Immature natural killer cell (primary cell): ENCODE results near the gene TINAGL1. TPM values are rescaled to one million over a fixed set of nuclear protein-coding genes. Genes with fewer than 3 reads are reported as not detected.

Experiments
- DNase-seq, 3 donors: peaks; one replicate each; pipeline ENCODE4 v3.0.0; 2022; ENCODE audit warnings: mixed read lengths in 1 of 3
- H3K27ac Mint-ChIP-seq, 6 donors: one replicate each; pipeline ENCODE4 v1.8.0; 2020; ENCODE audit warnings: mixed read lengths in 6 of 6, mild to moderate bottlenecking in 5 of 6, inconsistent platforms in 4 of 6, moderate library complexity in 3 of 6
- H3K27me3 Mint-ChIP-seq, 3 donors: one replicate each; pipeline ENCODE4 v1.8.0; 2020 to 2021; ENCODE audit warnings: low read depth in 3 of 3, mild to moderate bottlenecking in 3 of 3, mixed read lengths in 3 of 3, moderate library complexity in 3 of 3, inconsistent platforms in 1 of 3
- H3K36me3 Mint-ChIP-seq, 3 donors: one replicate each; pipeline ENCODE4 v1.8.0; 2020; ENCODE audit warnings: mixed read lengths in 3 of 3, inconsistent platforms in 2 of 3, mild to moderate bottlenecking in 2 of 3
- H3K4me1 Mint-ChIP-seq, 2 donors: one replicate each; pipeline ENCODE4 v1.8.0; 2020; ENCODE audit warnings: inconsistent platforms in 2 of 2, mild to moderate bottlenecking in 2 of 2, mixed read lengths in 2 of 2, moderate library complexity in 1 of 2
- H3K4me3 Mint-ChIP-seq, 5 donors: one replicate each; pipeline ENCODE4 v1.8.0; 2020; ENCODE audit warnings: mild to moderate bottlenecking in 5 of 5, mixed read lengths in 5 of 5, inconsistent platforms in 3 of 5, moderate library complexity in 3 of 5
- H3K9me3 Mint-ChIP-seq, 6 donors: one replicate each; pipeline ENCODE4 v1.8.0; 2020; ENCODE audit warnings: mild to moderate bottlenecking in 6 of 6, mixed read lengths in 6 of 6, inconsistent platforms in 4 of 6, moderate library complexity in 3 of 6
- polyA plus RNA-seq, 3 donors: library from polyadenylated mRNA; unstranded; fragments of 300-500 nt; fragmentation: Illumina TruSeq; gene quantifications; one replicate each; pipeline ENCODE4 v1.2.3, GENCODE V29; 2021

The TINAGL1 gene
- polyA plus RNA-seq, 3 donors from 2014 or later, result not detected

DNA sequence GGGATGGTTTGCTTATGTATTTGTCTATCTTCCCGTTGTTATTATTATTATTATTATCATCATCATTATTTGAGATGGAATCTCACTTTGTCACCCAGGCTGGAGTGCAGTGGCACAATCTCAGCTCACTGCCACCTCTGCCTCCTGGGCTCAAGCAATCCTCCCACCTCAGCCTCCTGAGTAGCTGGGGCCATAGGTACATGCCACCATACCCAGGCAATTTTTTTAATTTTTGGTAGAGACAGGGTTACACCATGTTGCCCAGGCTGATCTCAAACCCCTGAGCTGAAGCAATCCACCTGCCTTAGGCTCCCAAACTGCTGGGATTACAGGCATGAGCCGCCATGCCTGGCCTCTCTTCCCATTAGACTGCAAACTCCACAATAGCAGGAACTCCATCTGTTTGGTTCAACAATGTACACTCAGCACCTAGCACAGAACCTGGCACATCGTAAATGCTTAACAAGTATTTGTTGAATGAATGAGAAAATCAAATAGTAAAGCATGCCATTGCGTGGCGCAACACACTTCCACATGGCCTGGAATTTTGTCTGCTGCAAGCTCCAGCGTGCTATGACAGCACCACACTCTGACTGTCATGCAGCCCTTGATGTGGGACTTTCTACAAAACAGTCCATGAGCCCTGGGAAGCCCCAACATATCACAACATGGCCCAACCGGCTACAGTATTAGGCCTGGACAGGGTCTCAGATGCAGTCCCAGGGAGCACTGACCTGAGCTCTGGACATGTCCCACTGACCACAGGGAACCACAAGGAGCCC lies 3.8 kb upstream of the TINAGL1 start:
- no peak for DNase-seq
- Mint-ChIP-seq H3K27me3 (peaks cover 4 to 18% (median 7%) of the 10 kb centered on the region in 3 donors), H3K4me3 (no peak overlapping the region), H3K27ac (no peak overlapping the region), H3K4me1 (peaks cover 0 to 3% of the 10 kb centered on the region in 2 donors), H3K36me3 (no peaks in the 10 kb centered on the region), H3K9me3 (no peaks in the 10 kb centered on the region)

DNA sequence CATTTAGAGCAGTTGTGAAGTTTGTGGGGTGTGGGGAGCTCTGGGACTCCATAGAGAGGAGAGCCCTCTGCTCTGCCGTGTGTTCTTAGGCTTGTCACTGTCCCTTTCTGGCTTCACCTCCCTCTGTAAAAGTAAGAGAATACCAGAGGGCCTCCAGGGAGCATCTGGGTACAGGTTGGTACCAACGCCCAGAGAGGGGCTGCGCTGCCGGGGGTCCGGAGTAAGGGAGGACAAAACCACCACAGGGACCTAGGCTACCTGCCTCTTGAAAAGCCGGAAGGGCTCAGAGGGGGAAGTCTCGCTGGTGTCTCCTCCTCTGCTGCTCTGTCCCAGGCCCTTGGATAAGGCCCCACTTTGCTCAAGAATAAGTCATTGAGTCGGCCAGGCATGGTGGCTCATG lies 3.1 kb upstream of the TINAGL1 start:
- Mint-ChIP-seq H3K27me3 (peaks cover 4 to 19% (median 8%) of the 10 kb centered on the region in 3 donors), H3K27ac (no peak overlapping the region), H3K36me3 (no peaks in the 10 kb centered on the region), H3K9me3 (no peaks in the 10 kb centered on the region), H3K4me1 (peaks cover 0 to 3% of the 10 kb centered on the region in 2 donors), H3K4me3 (no peak overlapping the region)
- DNase-seq, result no peak

DNA sequence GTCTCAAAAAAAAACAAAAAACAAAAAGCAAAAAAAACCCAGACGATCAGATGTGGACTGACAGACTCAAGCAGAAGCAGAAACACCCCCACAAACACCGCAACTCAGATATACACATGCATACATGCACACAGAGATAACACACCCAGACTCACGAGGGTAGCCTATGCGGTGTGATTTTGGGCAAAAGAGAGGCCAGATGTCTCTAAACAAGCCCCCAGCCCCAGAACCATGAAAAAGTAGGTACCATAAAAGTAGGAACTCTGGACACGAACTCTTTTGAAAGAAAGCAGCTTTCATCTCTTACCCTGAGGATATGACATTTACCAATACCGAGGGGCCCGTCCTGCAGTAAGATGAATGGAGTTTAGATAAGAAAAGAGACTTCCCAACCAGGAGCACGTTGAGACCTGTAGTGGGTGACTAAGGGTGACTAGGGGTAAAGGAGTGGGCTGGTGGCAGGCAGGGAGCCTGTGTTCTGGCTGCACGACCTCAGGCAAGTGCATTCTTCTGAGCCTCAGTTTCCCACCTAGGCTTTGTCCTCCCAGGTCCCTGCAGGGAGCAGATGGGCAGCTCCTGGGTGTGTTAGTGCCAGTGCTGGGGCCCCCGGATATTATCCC lies 1.5 kb upstream of the TINAGL1 start:
- Mint-ChIP-seq H3K4me1 (peaks cover 0 to 3% of the 10 kb centered on the region in 2 donors), H3K9me3 (no peaks in the 10 kb centered on the region), H3K4me3 (no peak overlapping the region), H3K27ac (no peak overlapping the region), H3K36me3 (no peaks in the 10 kb centered on the region), H3K27me3 (peaks cover 4 to 16% (median 6%) of the 10 kb centered on the region in 3 donors)
- DNase-seq, result no peak

DNA sequence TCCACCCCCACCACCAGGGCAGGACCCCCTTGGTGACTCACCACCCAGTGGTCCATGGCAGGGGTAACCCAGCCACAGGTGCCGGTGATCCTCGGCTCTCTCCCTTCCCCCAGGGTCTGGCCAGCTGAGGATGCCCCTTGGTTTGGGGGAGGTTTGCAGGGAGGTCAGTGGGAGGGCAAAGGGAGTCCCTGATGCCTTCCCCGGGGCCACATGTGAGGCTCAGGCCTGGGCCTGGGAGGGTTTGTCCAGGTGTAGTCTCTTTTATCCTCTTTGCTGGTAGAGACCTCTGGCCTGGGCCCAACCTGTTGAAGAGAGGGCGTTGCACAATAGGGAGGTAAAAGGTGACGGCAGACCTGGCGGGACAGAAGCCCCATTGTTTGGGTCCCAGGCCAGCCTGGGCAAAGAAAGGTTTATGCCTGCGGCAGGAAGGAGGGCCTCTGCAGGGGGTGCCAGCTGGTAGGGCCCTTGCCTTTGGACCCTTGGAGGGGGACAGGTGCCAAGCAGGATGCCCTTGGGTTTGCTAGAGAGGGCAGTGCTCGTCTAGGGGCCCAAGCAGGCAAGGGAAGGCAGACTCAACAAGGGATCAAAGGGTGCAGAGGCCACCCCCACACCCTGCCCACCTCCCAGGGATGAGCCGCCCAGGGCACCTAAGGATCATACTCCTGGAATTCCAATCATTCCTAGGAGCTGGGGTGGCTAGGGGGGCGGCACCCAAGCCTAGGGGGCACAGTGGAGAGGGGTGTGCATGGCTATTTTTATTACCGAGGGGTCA lies 760 bp upstream of the TINAGL1 start:
- Mint-ChIP-seq H3K27ac (no peak overlapping the region), H3K36me3 (no peaks in the 10 kb centered on the region), H3K9me3 (no peaks in the 10 kb centered on the region), H3K4me3 (no peak overlapping the region), H3K27me3 (peaks cover 6 to 16% (median 8%) of the 10 kb centered on the region in 3 donors), H3K4me1 (peaks cover 0 to 3% of the 10 kb centered on the region in 2 donors)
- DNase-seq, result no peak

DNA sequence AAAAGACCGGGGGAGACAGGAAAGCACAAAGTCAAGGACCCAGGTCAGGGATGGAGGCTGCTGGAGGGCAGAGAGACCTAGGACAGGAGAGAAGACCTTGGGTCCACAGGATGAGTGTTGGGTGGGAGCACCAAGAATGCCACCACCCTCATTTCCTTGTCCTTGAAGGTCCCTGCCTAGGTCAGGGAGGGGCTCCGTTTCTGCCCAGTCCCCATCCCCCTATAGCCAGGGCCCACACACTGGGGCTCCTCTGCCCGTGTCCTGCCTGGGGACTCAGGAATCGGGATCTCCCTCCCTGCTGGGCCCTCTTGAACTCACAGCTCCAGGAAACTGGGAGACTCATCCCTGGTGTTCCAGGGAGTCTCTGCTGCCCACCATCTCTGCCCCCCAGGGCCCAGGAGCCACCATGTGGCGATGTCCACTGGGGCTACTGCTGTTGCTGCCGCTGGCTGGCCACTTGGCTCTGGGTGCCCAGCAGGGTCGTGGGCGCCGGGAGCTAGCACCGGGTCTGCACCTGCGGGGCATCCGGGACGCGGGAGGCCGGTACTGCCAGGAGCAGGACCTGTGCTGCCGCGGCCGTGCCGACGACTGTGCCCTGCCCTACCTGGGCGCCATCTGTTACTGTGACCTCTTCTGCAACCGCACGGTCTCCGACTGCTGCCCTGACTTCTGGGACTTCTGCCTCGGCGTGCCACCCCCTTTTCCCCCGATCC lies 584 bp downstream of the TINAGL1 start:
- H3K27me3 Mint-ChIP-seq, result peaks cover 4 to 13% (median 8%) of the 10 kb centered on the region in 3 donors
- no peak overlapping the region for H3K27ac Mint-ChIP-seq
- no peak overlapping the region for H3K4me3 Mint-ChIP-seq
- no peaks in the 10 kb centered on the region for H3K36me3 Mint-ChIP-seq
- no peak for DNase-seq
- H3K4me1 Mint-ChIP-seq, result peaks cover 0 to 3% of the 10 kb centered on the region in 2 donors
- peaks cover 0 to 2% (median 0%) of the 10 kb centered on the region in 6 donors for H3K9me3 Mint-ChIP-seq

DNA sequence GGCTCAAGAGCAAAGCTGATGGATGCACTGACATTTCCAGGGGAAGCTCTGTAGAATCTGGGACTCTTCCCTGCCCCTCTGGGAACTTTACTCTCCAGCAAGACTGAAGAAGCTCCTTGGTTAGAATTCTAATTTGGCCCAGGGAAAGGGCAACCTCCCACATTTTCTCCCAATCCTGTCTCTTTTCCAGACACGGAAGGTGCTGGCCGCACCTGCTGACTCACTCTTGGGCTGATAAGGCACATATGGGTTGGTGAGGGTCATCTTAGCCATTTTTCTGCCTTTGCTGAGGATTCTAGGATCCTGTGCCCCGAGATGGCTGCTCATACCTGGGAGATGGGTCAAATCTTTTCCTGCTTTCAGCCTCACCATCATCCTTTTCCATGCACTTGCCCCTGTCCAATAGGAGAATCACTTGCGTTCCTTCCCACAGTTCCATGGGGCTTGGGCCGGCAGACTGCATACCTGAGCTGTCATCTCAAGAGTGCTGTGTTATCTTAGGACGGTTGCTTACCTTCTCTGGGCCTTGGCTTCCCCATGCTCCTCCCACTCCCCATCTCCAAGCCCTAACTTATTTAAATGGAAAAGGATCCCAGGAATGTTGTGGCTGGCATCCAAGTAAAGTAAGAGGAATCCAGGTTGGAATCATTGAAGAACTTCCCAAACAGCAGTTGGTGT lies 1.3 kb downstream of the TINAGL1 start:
- DNase-seq, result no peak
- Mint-ChIP-seq H3K36me3 (no peaks in the 10 kb centered on the region), H3K4me3 (no peak overlapping the region), H3K27me3 (peaks cover 4 to 13% (median 8%) of the 10 kb centered on the region in 3 donors), H3K9me3 (peaks cover 0 to 2% (median 0%) of the 10 kb centered on the region in 6 donors), H3K4me1 (peaks cover 0 to 3% of the 10 kb centered on the region in 2 donors), H3K27ac (no peak overlapping the region)

DNA sequence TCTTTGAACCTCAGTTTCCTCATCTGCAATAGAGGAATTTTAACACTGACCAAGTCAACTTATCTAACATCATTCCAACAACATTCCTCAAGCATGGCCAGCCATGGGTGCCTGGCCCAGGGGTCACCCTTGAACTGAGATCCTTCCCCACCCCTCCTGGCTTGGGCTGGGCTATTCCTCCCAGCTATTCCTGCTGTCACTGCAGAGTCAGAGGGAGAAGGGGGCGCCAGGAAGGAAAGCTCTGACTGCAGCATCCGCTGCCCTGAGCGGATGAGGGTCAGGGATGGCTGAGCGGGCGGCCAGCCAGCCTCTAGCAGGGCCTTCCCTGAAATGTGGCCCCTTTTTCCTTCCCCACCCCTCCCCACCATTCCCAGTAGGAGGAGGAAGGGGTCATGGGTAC lies 3.1 kb downstream of the TINAGL1 start:
- Mint-ChIP-seq H3K9me3 (peaks cover 0 to 2% (median 0%) of the 10 kb centered on the region in 6 donors), H3K27me3 (peaks cover 4 to 11% (median 6%) of the 10 kb centered on the region in 3 donors), H3K4me3 (no peak overlapping the region), H3K4me1 (peaks cover 0 to 3% of the 10 kb centered on the region in 2 donors), H3K27ac (no peak overlapping the region), H3K36me3 (no peaks in the 10 kb centered on the region)
- no peak for DNase-seq

DNA sequence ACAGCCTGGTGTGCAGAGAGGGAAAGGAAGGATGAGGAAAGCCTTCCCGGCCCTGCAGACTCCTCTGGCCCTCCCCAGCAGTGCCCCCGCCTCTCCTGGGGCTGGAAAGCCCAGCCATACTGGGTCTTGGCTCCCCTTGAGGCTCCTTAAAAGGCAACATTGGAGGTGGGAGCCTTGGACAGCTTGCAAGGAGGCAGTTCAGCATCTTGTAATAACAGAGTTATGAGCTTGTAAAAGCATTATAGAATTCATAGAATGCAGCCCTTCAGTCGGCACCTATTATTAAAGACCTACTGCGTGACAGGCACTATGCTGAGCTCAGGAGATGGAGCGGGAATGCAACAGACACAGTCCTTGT lies 4.2 kb downstream of the TINAGL1 start:
- Mint-ChIP-seq H3K27me3 (peaks cover 4 to 9% (median 6%) of the 10 kb centered on the region in 3 donors), H3K9me3 (peaks cover 0 to 2% (median 0%) of the 10 kb centered on the region in 6 donors), H3K4me3 (no peak overlapping the region), H3K27ac (no peak overlapping the region), H3K4me1 (peaks cover 0 to 3% of the 10 kb centered on the region in 2 donors), H3K36me3 (no peaks in the 10 kb centered on the region)
- no peak for DNase-seq

DNA sequence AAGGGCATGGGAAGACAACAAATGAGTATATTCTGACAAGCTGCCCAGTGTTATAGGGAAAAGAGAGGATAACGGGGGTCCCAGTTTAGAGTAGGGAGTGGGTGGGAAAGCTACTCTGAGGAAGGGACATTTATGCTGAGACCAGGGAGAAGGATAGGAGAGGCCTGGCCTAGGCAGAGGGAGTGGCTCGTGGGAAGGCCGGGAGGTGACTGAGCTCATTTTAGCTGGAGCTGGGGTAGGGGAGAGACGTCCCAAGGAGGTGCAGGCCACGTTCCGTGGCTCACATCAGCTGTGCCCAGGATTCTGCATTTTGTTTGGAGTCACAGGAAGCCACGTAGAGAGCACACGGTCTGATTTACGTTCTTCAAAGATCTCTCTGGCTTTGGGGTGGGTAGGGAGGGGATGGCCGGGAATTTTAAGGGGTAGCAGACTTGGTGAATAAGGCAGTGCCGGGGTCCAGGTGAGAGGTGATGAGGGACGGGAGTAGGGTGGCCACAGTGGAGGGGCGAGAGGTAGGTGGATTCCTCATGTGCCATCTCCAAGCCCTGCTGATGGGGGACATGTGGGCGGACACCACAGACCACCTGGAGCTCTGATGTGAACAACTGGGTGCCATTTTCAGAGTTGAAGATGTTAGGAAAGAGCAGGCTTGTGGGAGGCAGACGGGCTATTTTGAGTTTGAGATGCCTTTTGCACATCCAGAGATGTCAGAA lies 4.7 kb downstream of the TINAGL1 start:
- Mint-ChIP-seq H3K9me3 (peaks cover 0 to 2% (median 0%) of the 10 kb centered on the region in 6 donors), H3K27ac (no peak overlapping the region), H3K27me3 (peaks cover 4 to 6% (median 6%) of the 10 kb centered on the region in 3 donors), H3K4me3 (no peak overlapping the region), H3K4me1 (peaks cover 0 to 3% of the 10 kb centered on the region in 2 donors), H3K36me3 (no peaks in the 10 kb centered on the region)
- no peak for DNase-seq

DNA sequence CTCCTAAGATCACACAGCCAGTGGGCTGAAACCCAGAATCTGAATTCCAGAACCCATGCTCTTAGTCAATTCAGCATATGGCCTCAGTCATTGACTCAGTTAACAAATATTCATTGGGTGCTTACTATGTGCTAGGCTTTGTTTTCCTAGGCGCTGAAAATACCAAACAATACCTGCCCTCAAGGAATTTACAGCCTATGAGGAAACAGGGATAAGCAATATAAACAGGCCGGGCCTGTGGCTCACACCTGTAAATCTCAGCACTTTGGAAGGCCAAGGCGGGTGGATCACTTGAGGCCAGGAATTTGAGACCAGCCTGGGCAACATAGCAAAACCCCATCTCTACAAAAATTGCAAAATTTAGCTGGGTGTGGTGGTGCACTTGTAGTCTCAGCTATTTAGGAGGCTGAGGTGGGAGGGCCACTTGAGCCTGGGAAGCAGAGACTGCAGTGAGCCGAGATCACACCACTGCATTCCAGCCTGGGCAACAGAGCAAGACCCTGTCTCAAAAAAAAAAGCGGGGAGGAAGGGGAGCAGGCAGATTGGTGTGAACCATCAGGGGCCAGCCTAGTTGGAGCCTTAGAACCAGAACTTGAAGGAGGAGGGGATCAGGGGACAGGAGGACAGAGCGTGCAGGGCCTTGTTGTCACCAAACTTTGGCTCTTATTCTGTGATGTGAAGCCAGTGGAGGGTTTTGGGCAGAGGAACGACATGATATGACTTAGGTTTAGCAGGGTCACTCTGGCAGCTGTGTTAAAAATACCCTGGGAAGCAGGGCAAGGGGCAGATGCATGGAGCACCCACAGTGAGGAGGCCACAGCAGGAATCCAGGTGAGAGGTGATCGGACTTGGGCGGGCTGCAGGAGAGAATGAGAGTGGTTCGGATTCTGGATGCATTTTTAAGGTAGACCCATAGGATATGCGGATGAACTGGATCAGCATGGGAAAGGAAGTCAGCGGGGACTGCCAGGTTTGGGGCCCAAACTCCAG lies 5.8 kb downstream of the TINAGL1 start:
- no peak overlapping the region for H3K27ac Mint-ChIP-seq
- no peak overlapping the region for H3K4me3 Mint-ChIP-seq
- H3K27me3 Mint-ChIP-seq, result peaks cover 3 to 6% (median 4%) of the 10 kb centered on the region in 3 donors
- H3K36me3 Mint-ChIP-seq, result no peaks in the 10 kb centered on the region
- H3K9me3 Mint-ChIP-seq, result peaks cover 0 to 2% (median 0%) of the 10 kb centered on the region in 6 donors
- no peak for DNase-seq
- no peaks in the 10 kb centered on the region for H3K4me1 Mint-ChIP-seq

DNA sequence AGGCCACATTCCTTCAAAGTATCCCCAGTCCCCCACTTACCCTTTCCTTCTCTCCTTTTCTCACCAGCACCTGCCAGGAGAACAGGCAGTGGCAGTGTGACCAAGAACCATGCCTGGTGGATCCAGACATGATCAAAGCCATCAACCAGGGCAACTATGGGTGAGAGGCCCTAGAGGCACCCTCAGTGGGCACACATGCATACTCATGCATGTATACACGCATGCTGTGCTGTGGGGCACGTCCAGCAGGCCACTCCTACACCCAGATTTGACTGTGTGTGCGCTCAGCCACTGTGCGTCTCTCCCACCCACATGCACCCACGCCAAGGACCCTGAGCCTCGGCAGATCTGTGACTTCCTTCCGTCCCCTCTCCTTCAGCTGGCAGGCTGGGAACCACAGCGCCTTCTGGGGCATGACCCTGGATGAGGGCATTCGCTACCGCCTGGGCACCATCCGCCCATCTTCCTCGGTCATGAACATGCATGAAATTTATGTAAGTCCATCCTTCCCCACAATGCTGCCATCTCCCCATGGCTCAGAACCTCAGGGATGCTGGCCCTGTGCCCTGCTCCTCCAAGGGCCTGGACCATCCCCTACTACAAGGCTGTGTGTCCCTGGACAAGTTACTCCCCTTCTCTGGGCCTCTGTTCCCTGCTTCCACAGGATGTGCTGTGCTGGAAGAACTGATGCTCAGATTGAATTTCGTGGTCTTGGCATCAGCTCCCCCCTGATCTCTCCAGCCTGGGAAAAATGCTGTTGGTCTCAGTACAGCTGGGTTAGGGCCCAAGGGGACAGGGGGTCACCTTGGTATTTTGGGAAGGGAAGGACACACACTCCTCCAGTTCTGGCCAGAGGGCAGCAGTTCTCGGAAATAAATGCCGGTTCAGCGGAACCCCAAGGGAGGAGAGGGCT lies 7.0 kb downstream of the TINAGL1 start:
- Mint-ChIP-seq H3K4me1 (peaks cover 0 to 2% of the 10 kb centered on the region in 2 donors), H3K36me3 (no peaks in the 10 kb centered on the region), H3K27me3 (peaks cover 2 to 7% (median 6%) of the 10 kb centered on the region in 3 donors), H3K4me3 (no peak overlapping the region), H3K9me3 (peaks cover 0 to 2% (median 0%) of the 10 kb centered on the region in 6 donors), H3K27ac (no peak overlapping the region)
- DNase-seq, result no peak
